UCSD-AML1 (cell line): ENCODE measurements around the gene TMED6.
"Not testable (repeated sequence)": the region's sequence is repeated elsewhere in the genome, so short reads cannot be mapped to it uniquely, and the experiment has no call there.

Source experiments
- DNase-seq: peaks from one replicate; lab custom pipeline; 2025; ENCODE audit not compliant: unreplicated experiment; lab: John Stamatoyannopoulos, UW

TMED6 gene

GRCh38 chr16:69363281-69363717, 11.7 kb upstream of the TMED6 start:
- no peak for DNase-seq

GRCh38 chr16:69360070-69360469, 8.5 kb upstream of the TMED6 start:
- DNase-seq, result not testable (repeated sequence)

GRCh38 chr16:69350536-69351133, 951 bp downstream of the TMED6 start:
- no peak for DNase-seq

GRCh38 chr16:69349536-69349935, 2.0 kb downstream of the TMED6 start:
- DNase-seq, result no peak

- DNase-seq, result no peak
Measured at GRCh38 chr16:69348222-69348621, 3.4 kb downstream of the TMED6 start.

GRCh38 chr16:69346683-69347082, 4.9 kb downstream of the TMED6 start:
- no peak for DNase-seq

- no peak for DNase-seq
Measured at GRCh38 chr16:69345923-69346322, 5.7 kb downstream of the TMED6 start.

- no peak for DNase-seq
Measured at GRCh38 chr16:69344171-69344570, 7.4 kb downstream of the TMED6 start.

GRCh38 chr16:69340095-69340644, 11.4 kb downstream of the TMED6 start:
- DNase-seq, result no peak

GRCh38 chr16:69339289-69340094, 12.1 kb downstream of the TMED6 start, which contains the start of the genes COG8 and NIP7:
COG8 (minus strand) TSS chr16:69339564; CDS start chr16:69339552, 12 bp downstream.
NIP7 (plus strand) TSS chr16:69339772; CDS start chr16:69339830, 58 bp downstream.
- peak; percentile 95 for DNase-seq

GRCh38 chr16:69338557-69339288, 12.9 kb downstream of the TMED6 start:
- no peak for DNase-seq

- no peak for DNase-seq
Measured at GRCh38 chr16:69334696-69335095, 16.9 kb downstream of the TMED6 start.

- peak; percentile 94 for DNase-seq
Measured at GRCh38 chr16:69330286-69331109, 21.1 kb downstream of the TMED6 start, which contains the start of gene PDF. PDF (minus strand) TSS chr16:69330588; CDS start chr16:69330570, 18 bp downstream.

- DNase-seq, result peak; percentile 48
Measured at GRCh38 chr16:69329369-69330285, 22.0 kb downstream of the TMED6 start.

- DNase-seq, result no peak
Measured at GRCh38 chr16:69328854-69329316, 22.7 kb downstream of the TMED6 start.

- no peak for DNase-seq
Measured at GRCh38 chr16:69327585-69328310, 23.8 kb downstream of the TMED6 start.

GRCh38 chr16:69326172-69326873, 25.3 kb downstream of the TMED6 start:
- DNase-seq, result no peak

GRCh38 chr16:69325784-69326171, 25.8 kb downstream of the TMED6 start:
- no peak for DNase-seq
